ENCODE results near the gene EXOSC9. TPM values are rescaled to one million over a fixed set of nuclear protein-coding genes. Genes with fewer than 3 reads are reported as not detected.
A peak's percentile ranks its signal among the peaks of the same experiment; 100 is the strongest.

The EXOSC9 gene
- total RNA-seq, 6 experiments from 2014 or later = 30.5 to 57.2 (median 49.4) TPM

- peak within 1 kb of the TSS; percentile 79 for H3K27ac Mint-ChIP-seq
- peaks cover 4% of the 10 kb centered on the region; the same call in 1 of the 2 replicates for H3K27me3 Mint-ChIP-seq (ENCODE audit: insufficient read depth)
- H3K4me3 Mint-ChIP-seq = peak within 1 kb of the TSS; percentile 98
- peak; percentile 96 for DNase-seq
- H3K4me1 Mint-ChIP-seq (ENCODE audit: low read depth) = peaks cover 63% of the 10 kb centered on the region
- TF ChIP-seq CTCF (IDR thresholded peaks at IDR 0.05) = no peak; the same call in 1 of the 2 replicates
- no peaks in the 10 kb centered on the region for H3K9me3 Mint-ChIP-seq
- H3K36me3 Mint-ChIP-seq (ENCODE audit: low read depth) = peaks cover 33% of the 10 kb centered on the region; the same call in 1 of the 2 replicates
These were observed 22.5 kb downstream of the EXOSC9 start, which contains the start of gene CCNA2 for GRCh38 chr4:121823505-121824170. CCNA2 (minus strand) TSS chr4:121823883; CDS start chr4:121823628, 255 bp downstream.

- peaks cover 4% of the 10 kb centered on the region; the same call in 1 of the 2 replicates for H3K27me3 Mint-ChIP-seq (ENCODE audit: insufficient read depth)
These were observed 23.0 kb downstream of the EXOSC9 start for GRCh38 chr4:121824171-121824527.

GRCh38 chr4:121824950-121825349 is 23.8 kb downstream of the EXOSC9 start:
- Mint-ChIP-seq H3K4me3 (no peak overlapping the region), H3K27ac (no peak overlapping the region), H3K9me3 (no peaks in the 10 kb centered on the region), H3K36me3 (ENCODE audit: low read depth) (peaks cover 26% of the 10 kb centered on the region; the same call in 1 of the 2 replicates), H3K4me1 (ENCODE audit: low read depth) (peaks cover 50% of the 10 kb centered on the region), H3K27me3 (ENCODE audit: insufficient read depth) (peaks cover 4% of the 10 kb centered on the region; the same call in 1 of the 2 replicates)
- DNase-seq = no peak
- no peak for TF ChIP-seq CTCF (IDR thresholded peaks at IDR 0.05)

More at GRCh38 chr4:121824171-121824527, 23.0 kb downstream of the EXOSC9 start:
- peaks cover 28% of the 10 kb centered on the region; the same call in 1 of the 2 replicates for H3K36me3 Mint-ChIP-seq (ENCODE audit: low read depth)
- peaks cover 58% of the 10 kb centered on the region for H3K4me1 Mint-ChIP-seq (ENCODE audit: low read depth)
- no peak for DNase-seq
- peak overlapping the region; percentile 79 for H3K27ac Mint-ChIP-seq
- H3K9me3 Mint-ChIP-seq = no peaks in the 10 kb centered on the region
- peak overlapping the region; percentile 98 for H3K4me3 Mint-ChIP-seq
- no peak for TF ChIP-seq CTCF (IDR thresholded peaks at IDR 0.05)

- TF ChIP-seq CTCF (IDR thresholded peaks at IDR 0.05) = no peak
- Mint-ChIP-seq H3K4me3 (no peak overlapping the region), H3K4me1 (ENCODE audit: low read depth) (peaks cover 23% of the 10 kb centered on the region), H3K27ac (no peak overlapping the region), H3K36me3 (ENCODE audit: low read depth) (peaks cover 13% of the 10 kb centered on the region), H3K27me3 (ENCODE audit: insufficient read depth) (peaks cover 5% of the 10 kb centered on the region; the same call in 1 of the 2 replicates), H3K9me3 (no peaks in the 10 kb centered on the region)
- DNase-seq = peak; percentile 29
These were observed 26.7 kb downstream of the EXOSC9 start for GRCh38 chr4:121827853-121828252.

GRCh38 chr4:121829511-121829910 is 28.4 kb downstream of the EXOSC9 start:
- Mint-ChIP-seq H3K27me3 (ENCODE audit: insufficient read depth) (peaks cover 2% of the 10 kb centered on the region; the same call in 1 of the 2 replicates), H3K27ac (no peak overlapping the region), H3K36me3 (ENCODE audit: low read depth) (peaks cover 13% of the 10 kb centered on the region), H3K9me3 (no peaks in the 10 kb centered on the region), H3K4me3 (no peak overlapping the region), H3K4me1 (ENCODE audit: low read depth) (peaks cover 17% of the 10 kb centered on the region)
- peak; percentile 24 for DNase-seq
- TF ChIP-seq CTCF (IDR thresholded peaks at IDR 0.05) = no peak
